NCI-H526 (cell line): ENCODE results near the gene BCAR3.
"Not testable (repeated sequence)": the region's sequence is repeated elsewhere in the genome, so short reads cannot be mapped to it uniquely, and the experiment has no call there.

Experiments
- DNase-seq, 2 experiments: peaks; one replicate each; lab custom pipeline; 2025; lab: John Stamatoyannopoulos, UW

Gene BCAR3

GRCh38 chr1:93577536-93578432 is 103.9 kb downstream of the BCAR3 start:
- no peak for DNase-seq

- no peak for DNase-seq
Measured at GRCh38 chr1:93576746-93577145, 104.9 kb downstream of the BCAR3 start.

- DNase-seq = no peak
Measured at GRCh38 chr1:93576346-93576745, 105.3 kb downstream of the BCAR3 start.

DNA sequence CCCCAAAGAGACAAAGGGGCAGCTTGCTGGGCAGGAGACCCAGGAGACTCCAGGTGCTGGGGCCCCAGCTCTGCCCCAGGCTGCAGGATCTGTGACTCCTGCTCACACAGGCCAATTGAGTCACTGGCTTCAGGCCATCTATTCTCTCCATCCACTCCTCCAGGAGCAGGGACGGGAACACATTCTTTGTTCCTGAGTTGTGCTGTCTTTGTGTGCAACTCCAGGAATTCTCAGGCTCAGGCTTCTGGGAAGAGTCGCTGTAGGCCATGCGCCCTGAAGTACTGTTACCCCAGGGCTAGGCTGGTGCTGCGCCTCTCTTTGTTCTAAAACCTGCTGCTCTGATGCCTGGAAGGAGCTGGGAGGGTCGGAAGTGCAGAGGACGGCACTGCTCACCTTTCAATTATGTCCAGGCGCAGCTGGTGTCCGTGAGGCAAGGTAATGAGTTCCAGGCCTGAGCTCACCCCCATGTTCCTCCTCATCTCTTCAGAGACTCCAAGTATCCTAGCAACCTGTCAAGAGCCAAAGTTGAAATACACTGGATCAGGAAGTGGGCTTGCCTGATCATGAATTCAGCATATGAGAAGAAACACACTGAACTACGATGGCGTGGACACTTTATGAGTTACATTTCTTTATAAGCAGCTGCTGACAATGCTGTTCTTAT is 105.9 kb downstream of the BCAR3 start:
- DNase-seq = no peak

DNA sequence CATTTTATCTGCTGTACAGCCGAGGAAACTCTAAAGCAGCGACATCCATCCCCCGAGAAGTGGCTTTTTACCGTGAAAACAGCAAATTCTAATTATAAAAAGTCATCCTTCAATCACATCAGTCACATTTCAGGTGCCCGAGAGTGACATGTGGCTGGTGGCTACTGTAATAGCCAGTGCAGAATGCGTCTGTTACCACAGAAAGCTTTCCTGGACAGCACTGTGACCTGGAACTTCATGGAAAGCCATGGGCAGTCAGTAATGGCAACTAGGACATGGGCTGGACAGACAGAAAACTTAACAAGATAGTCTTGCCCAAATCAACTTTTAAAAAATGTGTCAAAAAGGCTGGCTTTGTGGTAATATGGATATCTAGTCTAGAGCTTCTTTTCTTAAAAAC is 106.6 kb downstream of the BCAR3 start:
- DNase-seq = no peak

- DNase-seq = no peak
Measured at GRCh38 chr1:93574511-93574910, 107.1 kb downstream of the BCAR3 start.

DNA sequence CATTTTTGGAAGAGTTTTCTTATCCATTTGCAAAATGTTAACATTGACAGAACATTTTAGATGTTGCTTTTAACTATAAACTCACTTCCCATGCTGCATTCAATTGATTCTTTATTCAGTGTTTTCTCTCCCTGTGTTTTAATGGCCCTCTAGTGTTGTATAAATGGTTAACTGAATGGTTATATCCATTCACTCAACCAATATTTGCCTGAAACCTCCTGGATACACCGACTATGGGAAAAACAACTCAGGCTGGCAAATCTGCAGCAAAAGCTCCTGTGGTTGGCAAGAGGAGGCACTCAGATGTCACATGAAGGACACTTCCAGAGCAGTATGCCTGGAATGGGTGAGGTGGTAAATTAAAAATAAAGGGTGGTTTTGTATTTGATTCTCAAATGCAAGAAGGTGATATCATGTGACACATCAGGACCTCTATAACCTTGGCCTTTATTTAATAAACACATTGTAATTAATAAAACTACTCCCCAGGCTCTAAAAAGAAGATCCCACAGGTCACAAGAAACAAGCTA is 107.6 kb downstream of the BCAR3 start:
- no peak for DNase-seq

DNA sequence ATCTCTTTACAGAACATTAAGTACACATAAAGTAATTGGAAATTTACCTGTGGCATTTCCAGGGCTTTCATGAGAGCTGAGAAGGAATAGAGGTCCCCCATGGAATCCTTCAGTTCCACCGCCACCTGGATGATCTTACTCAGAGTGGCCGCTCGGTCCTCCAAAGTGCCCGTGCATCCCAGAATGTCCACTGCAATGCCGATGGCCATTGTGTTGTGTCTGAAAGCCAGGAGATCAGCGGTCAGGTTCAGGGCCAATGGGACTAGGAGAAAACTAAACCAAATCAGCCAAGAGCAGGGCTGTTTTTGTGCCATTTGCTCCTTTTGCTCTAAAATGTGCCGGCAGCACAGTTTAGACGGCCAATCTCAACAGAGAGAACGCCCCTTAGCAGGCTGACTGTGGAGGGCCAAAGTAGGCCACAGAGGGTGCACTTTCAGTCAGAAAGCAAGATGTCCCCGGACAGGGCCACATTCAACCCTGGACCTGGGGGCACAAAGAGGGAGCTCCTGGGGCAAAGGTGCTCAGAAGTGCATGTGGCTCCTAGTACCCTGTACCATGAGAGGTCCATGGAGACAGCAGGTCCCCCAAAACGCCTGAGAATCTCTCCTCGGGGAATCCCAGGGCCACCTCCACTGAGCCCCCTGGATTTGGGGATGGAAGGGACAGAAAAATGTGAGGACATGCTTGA is 109.9 kb downstream of the BCAR3 start:
- DNase-seq = no peak

- no peak for DNase-seq
Measured at GRCh38 chr1:93569489-93569888, 112.1 kb downstream of the BCAR3 start.

DNA sequence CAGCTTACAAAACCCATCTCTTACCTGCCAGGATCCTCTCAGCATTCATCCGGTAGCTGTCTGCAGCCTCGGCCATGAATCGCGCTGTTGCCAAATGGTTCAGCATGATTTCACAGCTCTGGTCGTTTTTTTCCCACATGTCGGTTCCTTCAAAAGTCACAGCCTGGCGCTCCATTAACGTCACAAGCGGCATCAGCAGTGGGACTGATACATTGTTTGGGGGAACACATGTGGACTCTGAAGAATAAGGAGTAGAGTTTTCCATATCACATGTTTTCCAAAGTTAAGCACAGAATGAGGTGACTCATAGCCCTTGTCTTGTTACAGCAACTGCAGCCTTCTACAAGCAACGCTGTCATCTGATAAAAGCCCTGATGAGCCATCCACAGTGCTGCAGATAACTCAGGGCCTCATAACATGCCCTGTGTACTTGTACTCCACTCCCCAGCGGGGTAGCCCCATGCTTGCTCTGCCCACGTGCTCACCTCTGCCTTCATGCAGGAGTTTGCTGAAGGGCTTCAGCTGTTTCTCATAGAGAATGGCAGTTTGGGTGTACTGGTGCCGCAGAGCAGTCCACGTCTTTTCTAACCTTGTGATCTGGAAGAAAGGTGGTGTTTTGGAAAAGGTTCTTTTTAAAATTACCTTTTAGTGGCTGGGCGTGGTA is 114.2 kb downstream of the BCAR3 start:
- no peak for DNase-seq

DNA sequence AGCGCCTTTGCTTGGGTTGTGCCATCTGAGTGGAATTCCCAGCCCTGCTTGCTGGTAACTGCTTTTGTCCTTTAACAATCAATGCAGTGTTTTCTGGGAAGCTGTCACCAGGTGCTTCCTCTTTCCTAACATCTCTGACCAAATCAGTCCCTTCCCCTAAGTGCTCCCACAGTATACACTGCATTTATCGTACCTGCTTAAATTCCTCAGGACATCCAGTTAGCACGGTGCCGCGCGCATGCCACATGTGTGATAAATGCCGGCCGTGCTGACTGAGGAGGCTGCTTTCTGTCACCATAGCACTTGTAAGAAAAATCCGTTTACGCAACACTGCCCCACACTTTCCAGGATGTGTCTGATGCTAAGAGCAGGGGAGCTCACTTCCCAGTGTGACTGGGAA is 115.4 kb downstream of the BCAR3 start:
- DNase-seq = no peak

- DNase-seq = no peak
Measured at GRCh38 chr1:93565496-93566206, 116.0 kb downstream of the BCAR3 start.

- DNase-seq = no peak
Measured at GRCh38 chr1:93559695-93560094, 121.9 kb downstream of the BCAR3 start.

GRCh38 chr1:93559045-93559444 is 122.6 kb downstream of the BCAR3 start:
- DNase-seq = no peak

- no peak for DNase-seq
Measured at GRCh38 chr1:93556291-93556690, 125.3 kb downstream of the BCAR3 start.

DNA sequence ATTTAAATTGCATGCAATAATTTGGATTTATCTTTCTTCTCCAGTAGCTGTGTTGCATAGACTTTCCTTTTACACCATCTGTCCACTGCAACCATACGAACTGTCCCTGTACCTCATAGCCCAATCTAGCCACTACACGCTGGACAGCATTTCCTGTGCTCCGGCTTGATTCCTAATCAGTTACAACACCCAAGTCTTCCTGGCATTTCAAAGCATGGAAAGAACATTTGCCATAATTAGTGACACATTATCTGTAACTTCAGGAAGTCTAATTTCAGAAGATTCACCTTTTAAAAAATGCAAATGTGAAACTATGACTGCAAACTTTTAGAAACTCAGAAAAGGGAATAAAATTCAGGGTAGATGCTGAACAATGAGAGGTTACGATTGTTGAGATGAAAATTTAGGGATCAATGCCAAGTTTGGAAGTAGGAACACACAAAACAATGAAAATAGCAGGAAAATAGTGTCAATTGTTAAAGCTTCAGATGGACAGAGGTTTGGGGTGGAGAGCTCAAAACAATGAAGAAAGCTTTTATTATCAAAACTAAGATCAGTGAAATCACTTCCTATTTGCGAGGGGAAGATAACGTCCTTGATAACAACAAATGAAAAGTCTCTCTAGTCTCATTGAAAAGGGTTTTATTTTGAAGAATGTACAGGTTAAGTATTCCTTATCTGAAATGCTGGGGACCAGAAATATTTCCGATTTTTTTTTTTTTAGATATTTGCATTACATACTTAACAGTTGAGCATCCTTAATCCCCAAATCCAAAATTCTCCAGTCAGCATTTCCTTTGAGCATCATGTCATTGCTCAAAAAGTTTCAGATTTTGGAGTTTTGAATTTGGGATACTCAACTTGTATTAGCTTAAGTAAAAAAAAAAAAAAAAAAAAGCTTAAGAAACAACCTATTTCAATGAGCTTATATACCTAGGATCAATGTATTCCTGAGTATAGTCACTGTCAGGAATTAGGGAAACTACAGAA is 126.5 kb downstream of the BCAR3 start:
- DNase-seq = no peak

- not testable (repeated sequence) for DNase-seq
Measured at GRCh38 chr1:93553886-93554490, 127.6 kb downstream of the BCAR3 start.

DNA sequence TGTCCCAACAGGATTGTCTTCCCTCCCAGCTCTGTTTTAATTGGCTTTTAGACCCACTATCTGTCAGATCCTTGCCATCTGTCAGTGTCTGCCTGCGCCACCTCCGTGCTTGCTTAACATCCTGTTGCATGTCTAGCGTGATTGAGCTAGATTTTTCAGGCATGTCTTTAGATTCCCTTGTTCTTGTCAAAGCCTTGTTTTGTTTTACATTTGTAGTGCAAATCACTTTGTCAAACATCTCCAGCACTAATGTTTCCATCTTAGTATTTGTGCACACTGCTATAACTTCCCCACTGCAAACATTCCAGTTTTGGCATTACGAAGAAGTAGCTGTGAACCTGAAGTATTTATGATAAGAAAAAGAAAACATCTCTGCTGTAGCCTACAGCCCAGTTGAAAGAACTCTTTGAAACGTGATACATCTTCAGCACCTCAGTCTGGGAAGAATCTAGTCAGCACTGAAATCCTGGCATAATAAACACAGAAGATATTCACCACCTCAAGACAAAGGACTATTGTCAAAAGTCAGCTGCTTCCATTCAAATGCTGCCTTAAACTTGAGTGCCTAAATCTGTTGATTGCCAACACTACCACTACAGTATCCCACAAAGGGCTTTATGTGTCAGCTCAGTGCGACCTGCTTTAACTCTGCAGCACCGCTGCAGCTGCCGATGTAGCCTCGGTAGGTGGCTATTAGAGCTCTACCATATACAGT is 128.7 kb downstream of the BCAR3 start:
- DNase-seq = peak; percentile 70 to 73

- DNase-seq = no peak
Measured at GRCh38 chr1:93549811-93550210, 131.8 kb downstream of the BCAR3 start.
